H9 (cell line): ENCODE data around the gene DSTYK. TPM values are rescaled to one million over a fixed set of nuclear protein-coding genes. Genes with fewer than 3 reads are reported as not detected.

Experiments used
- DNase-seq: peaks from one replicate; pipeline ENCODE4 v3.0.0-alpha.2; 2017
- H2AFZ ChIP-seq: one replicate; pipeline ENCODE4 v1.6.1; 2013; ENCODE audit warnings: mild to moderate bottlenecking, low read length, control low read depth, moderate library complexity
- H2AK5ac ChIP-seq: 2 replicates; pipeline ENCODE4 v1.6.1; 2013; ENCODE audit warnings: low read length, control low read depth, mixed read lengths; ENCODE audit not compliant: insufficient read length
- H2BK120ac ChIP-seq: one replicate; pipeline ENCODE4 v1.6.1; 2013; ENCODE audit warnings: low read depth, mild to moderate bottlenecking, low read length, control low read depth, inconsistent platforms; ENCODE audit not compliant: poor library complexity, severe bottlenecking
- H2BK12ac ChIP-seq: 2 replicates; pipeline ENCODE4 v1.6.1; 2013; ENCODE audit warnings: low read length, control low read depth, mixed read lengths, low read depth; ENCODE audit not compliant: insufficient read length
- H2BK15ac ChIP-seq: 2 replicates; pipeline ENCODE4 v1.6.1; 2013; ENCODE audit warnings: low read depth, low read length, control low read depth
- H2BK20ac ChIP-seq: one replicate; pipeline ENCODE4 v1.6.1; 2013; ENCODE audit warnings: low read depth, mild to moderate bottlenecking, low read length, control low read depth, inconsistent platforms; ENCODE audit not compliant: poor library complexity, severe bottlenecking
- H2BK5ac ChIP-seq: 2 replicates; pipeline ENCODE4 v1.6.1; 2013; ENCODE audit warnings: low read length, control low read depth, mixed read lengths; ENCODE audit not compliant: insufficient read length
- H3K14ac ChIP-seq: 2 replicates; pipeline ENCODE4 v1.6.1; 2013; ENCODE audit warnings: low read length, control low read depth; ENCODE audit not compliant: insufficient read depth
- H3K18ac ChIP-seq: 2 replicates; pipeline ENCODE4 v1.6.1; 2013; ENCODE audit warnings: low read depth, mild to moderate bottlenecking, mixed read lengths, low read length, control low read depth; ENCODE audit not compliant: insufficient read length
- H3K23ac ChIP-seq: 2 replicates; pipeline ENCODE4 v1.6.1; 2013; ENCODE audit warnings: low read length, control low read depth, mixed read lengths, low read depth; ENCODE audit not compliant: insufficient read length
- H3K23me2 ChIP-seq: 2 replicates; pipeline ENCODE4 v1.6.1; 2013; ENCODE audit warnings: low read depth, mild to moderate bottlenecking, mixed read lengths, low read length, control low read depth; ENCODE audit not compliant: insufficient read length, poor library complexity, severe bottlenecking
- H3K27ac ChIP-seq: 2 replicates; pipeline ENCODE4 v1.5.1; 2013; ENCODE audit warnings: low read length, control low read depth, mixed read lengths, low read depth; ENCODE audit not compliant: insufficient read length
- H3K27me3 ChIP-seq: 2 replicates; pipeline ENCODE4 v1.6.1; 2013; ENCODE audit warnings: low read length, control low read depth, inconsistent platforms; ENCODE audit not compliant: insufficient read depth
- H3K4ac ChIP-seq: 2 replicates; pipeline ENCODE4 v1.6.1; 2013; ENCODE audit warnings: low read depth, mild to moderate bottlenecking, control low read depth, inconsistent platforms, low read length, moderate library complexity
- H3K4me1 ChIP-seq: 2 replicates; pipeline ENCODE4 v1.6.1; 2013; ENCODE audit warnings: low read length, control low read depth, inconsistent platforms; ENCODE audit not compliant: insufficient read depth
- H3K4me2 ChIP-seq: 2 replicates; pipeline ENCODE4 v1.6.1; 2013; ENCODE audit warnings: low read length, control low read depth, mixed read lengths; ENCODE audit not compliant: insufficient read length, insufficient read depth
- H3K56ac ChIP-seq: 2 replicates; pipeline ENCODE4 v1.6.1; 2013; ENCODE audit warnings: low read depth, mild to moderate bottlenecking, mixed read lengths, low read length, control low read depth; ENCODE audit not compliant: insufficient read length
- H3K79me1 ChIP-seq: 2 replicates; pipeline ENCODE4 v1.6.1; 2013; ENCODE audit warnings: low read depth, mild to moderate bottlenecking, moderate library complexity, low read length, control low read depth, inconsistent platforms; ENCODE audit not compliant: insufficient read depth, poor library complexity, severe bottlenecking
- H3K79me2 ChIP-seq: 2 replicates; pipeline ENCODE4 v1.6.1; 2013; ENCODE audit warnings: low read length, control low read depth, inconsistent platforms; ENCODE audit not compliant: insufficient read depth
- H3K9ac ChIP-seq: 2 replicates; pipeline ENCODE4 v1.6.1; 2013; ENCODE audit warnings: low read length, control low read depth, mixed read lengths; ENCODE audit not compliant: insufficient read length; ENCODE audit errors: extremely low read depth
- H3K9me3 ChIP-seq: one replicate; pipeline ENCODE4 v1.6.1; 2013; ENCODE audit warnings: low read depth, low read length, inconsistent platforms; ENCODE audit not compliant: control insufficient read depth
- H3T11ph ChIP-seq: one replicate; pipeline ENCODE4 v1.6.1; 2013; ENCODE audit warnings: mild to moderate bottlenecking, low read length, control low read depth, inconsistent platforms
- H4K20me1 ChIP-seq: one replicate; pipeline ENCODE4 v1.6.1; 2013; ENCODE audit not compliant: control insufficient read depth, insufficient read length, insufficient read depth
- H4K5ac ChIP-seq: 2 replicates; pipeline ENCODE4 v1.6.1; 2013; ENCODE audit warnings: low read depth, mild to moderate bottlenecking, mixed read lengths, low read length, control low read depth; ENCODE audit not compliant: insufficient read length
- H4K8ac ChIP-seq: replicated peaks from 2 replicates; pipeline ENCODE4 v1.6.1; 2013; ENCODE audit warnings: low read length, control low read depth, mixed read lengths, low read depth; ENCODE audit not compliant: insufficient read length
- H4K91ac ChIP-seq: 2 replicates; pipeline ENCODE4 v1.6.1; 2013; ENCODE audit warnings: low read depth, mild to moderate bottlenecking, moderate library complexity, mixed read lengths, low read length, control low read depth; ENCODE audit not compliant: insufficient read length
- H3K27ac Mint-ChIP-seq, 3 experiments: 2 replicates in 2 of 3; 3 replicates in 1 of 3; pipeline ENCODE4 v1.8.0; 2020 to 2021; ENCODE audit warnings: mixed read lengths in 3 of 3, mild to moderate bottlenecking in 1 of 3, moderate library complexity in 1 of 3
- H3K27me3 Mint-ChIP-seq: 2 replicates; pipeline ENCODE4 v1.8.0; 2021; ENCODE audit warnings: low read depth, mild to moderate bottlenecking, moderate library complexity, mixed read lengths
- H3K36me3 Mint-ChIP-seq, 3 experiments: 2 replicates in 2 of 3; 3 replicates in 1 of 3; pipeline ENCODE4 v1.8.0; 2020 to 2021; ENCODE audit warnings: low read depth in 3 of 3, mixed read lengths in 3 of 3; ENCODE audit not compliant: insufficient read depth in 1 of 3
- H3K4me1 Mint-ChIP-seq, 2 experiments: 2 replicates each; pipeline ENCODE4 v1.8.0; 2020; ENCODE audit warnings: mixed read lengths in 2 of 2
- H3K4me3 Mint-ChIP-seq, 2 experiments: 2 replicates in 1 of 2; 3 replicates in 1 of 2; pipeline ENCODE4 v1.8.0; 2020 to 2021; ENCODE audit warnings: mild to moderate bottlenecking in 2 of 2, mixed read lengths in 2 of 2, moderate library complexity in 1 of 2
- H3K9me3 Mint-ChIP-seq, 2 experiments: 2 replicates in 1 of 2; 3 replicates in 1 of 2; pipeline ENCODE4 v1.8.0; 2020; ENCODE audit warnings: mild to moderate bottlenecking in 2 of 2, mixed read lengths in 2 of 2, moderate library complexity in 1 of 2
- WGBS: extraction: QIAGEN DNeasy Blood & Tissue Kit; methylation state at CpG from one replicate; pipeline ENCODE4 v1.1.7; 2013; ENCODE audit warnings: missing lambda C conversion rate, low lambda C conversion rate, mixed read lengths; ENCODE audit not compliant: insufficient read length; ENCODE audit errors: extremely low coverage; 5-methylcytosine and 5-hydroxymethylcytosine counted together
- total RNA-seq: library from RNA; stranded (reverse); gene quantifications from 2 replicates; pipeline ENCODE4 v1.2.1, GENCODE V29; 2021
- TF ChIP-seq, protein P1 (sequence below): fragments of 200-600 bp; sonication (generic); conservative IDR thresholded peaks from 3 replicates; pipeline ENCODE4 v1.8.0; 2021; ENCODE audit warnings: antibody characterized with exemption, mild to moderate bottlenecking

DSTYK gene
- total RNA-seq, 1 experiment from 2014 or later = 8.5 TPM

DNA sequence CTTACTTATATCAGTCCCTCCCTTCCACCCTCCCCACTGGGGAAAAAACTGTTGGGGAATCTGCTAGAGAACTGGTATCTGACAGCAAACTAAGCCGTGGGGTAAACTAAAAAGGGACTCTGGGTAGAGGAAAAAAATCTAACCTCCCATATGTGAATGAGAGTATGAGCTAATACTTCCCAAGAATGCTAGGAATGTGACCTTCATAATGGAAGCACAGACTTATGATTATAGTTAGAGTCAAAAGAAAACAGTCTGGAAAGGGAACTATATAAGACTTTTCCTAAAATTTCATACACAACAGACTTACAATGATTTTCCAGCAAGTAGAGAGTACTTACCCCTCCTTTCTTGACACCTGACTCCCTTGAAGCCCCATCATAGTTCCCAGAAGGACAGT lies 66.8 kb downstream of the DSTYK start:
- Histone ChIP-seq H3K4me1 (no peaks in the 10 kb centered on the region), H2BK12ac (no peak overlapping the region), H3K79me1 (no peaks in the 10 kb centered on the region), H2BK20ac (no peak overlapping the region), H3K23me2 (no peaks in the 10 kb centered on the region), H3K23ac (no peak overlapping the region), H3K56ac (no peak overlapping the region), H4K20me1 (no peaks in the 10 kb centered on the region), H4K91ac (no peak overlapping the region), H3T11ph (no peak overlapping the region), H3K4ac (no peak overlapping the region), H3K9me3 (no peaks in the 10 kb centered on the region), H2BK5ac (no peak overlapping the region), H2BK15ac (no peak overlapping the region), H4K8ac (no peak overlapping the region), H4K5ac (no peak overlapping the region), H3K4me2 (no peak overlapping the region), H3K18ac (no peak overlapping the region), H2AK5ac (no peak overlapping the region), H3K14ac (no peak overlapping the region), H3K79me2 (no peaks in the 10 kb centered on the region), H3K9ac (no peak overlapping the region), H2AFZ (no peak overlapping the region), H2BK120ac (no peak overlapping the region), H3K27me3 (no peaks in the 10 kb centered on the region), H3K27ac (no peak overlapping the region)
- WGBS = no CpG with 5 or more reads among the region's 1 CpG
- TF ChIP-seq, protein P1, sequence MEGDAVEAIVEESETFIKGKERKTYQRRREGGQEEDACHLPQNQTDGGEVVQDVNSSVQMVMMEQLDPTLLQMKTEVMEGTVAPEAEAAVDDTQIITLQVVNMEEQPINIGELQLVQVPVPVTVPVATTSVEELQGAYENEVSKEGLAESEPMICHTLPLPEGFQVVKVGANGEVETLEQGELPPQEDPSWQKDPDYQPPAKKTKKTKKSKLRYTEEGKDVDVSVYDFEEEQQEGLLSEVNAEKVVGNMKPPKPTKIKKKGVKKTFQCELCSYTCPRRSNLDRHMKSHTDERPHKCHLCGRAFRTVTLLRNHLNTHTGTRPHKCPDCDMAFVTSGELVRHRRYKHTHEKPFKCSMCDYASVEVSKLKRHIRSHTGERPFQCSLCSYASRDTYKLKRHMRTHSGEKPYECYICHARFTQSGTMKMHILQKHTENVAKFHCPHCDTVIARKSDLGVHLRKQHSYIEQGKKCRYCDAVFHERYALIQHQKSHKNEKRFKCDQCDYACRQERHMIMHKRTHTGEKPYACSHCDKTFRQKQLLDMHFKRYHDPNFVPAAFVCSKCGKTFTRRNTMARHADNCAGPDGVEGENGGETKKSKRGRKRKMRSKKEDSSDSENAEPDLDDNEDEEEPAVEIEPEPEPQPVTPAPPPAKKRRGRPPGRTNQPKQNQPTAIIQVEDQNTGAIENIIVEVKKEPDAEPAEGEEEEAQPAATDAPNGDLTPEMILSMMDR = no peak
- no peaks in the 10 kb centered on the region for H3K27me3 Mint-ChIP-seq
- peaks cover 0 to 3% of the 10 kb centered on the region in 2 experiments; a peak in 3 of 5 replicates for H3K9me3 Mint-ChIP-seq
- peaks cover 15 to 28% (median 23%) of the 10 kb centered on the region in 3 experiments for H3K36me3 Mint-ChIP-seq
- H3K4me3 Mint-ChIP-seq = no peak overlapping the region
- peaks cover 20 to 24% of the 10 kb centered on the region in 2 experiments for H3K4me1 Mint-ChIP-seq
- DNase-seq = no peak
- no peak overlapping the region; a peak in 1 of 7 replicates for H3K27ac Mint-ChIP-seq
